ENCODE measurements around the gene TNRC6C.

TNRC6C gene

DNA sequence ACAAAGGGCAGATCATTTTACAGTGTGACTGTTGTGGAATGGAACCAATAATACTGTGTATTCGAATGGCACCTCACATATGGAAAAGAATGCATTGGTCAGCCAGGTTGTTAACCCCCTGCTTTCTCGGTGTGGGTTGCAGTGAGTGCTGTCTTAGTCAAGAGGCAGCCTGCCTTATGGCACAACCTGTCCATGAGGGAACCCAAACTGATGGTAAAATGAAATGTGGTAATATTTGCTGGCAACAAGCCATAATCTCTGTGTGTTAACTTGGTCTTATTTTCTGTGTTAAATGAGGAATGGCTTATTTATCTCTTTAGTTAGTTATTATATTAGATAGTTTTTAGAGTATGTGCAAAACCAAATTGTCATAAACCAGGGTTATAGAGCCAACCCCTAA lies 88.4 kb downstream of the TNRC6C start:
- ATAC-seq, result no peak
- no peak for TF ChIP-seq PPARA (CRISPR knock-in tag; IDR thresholded peaks at IDR 0.05; ENCODE audit: borderline replicate concordance)
- TF ChIP-seq RARB (CRISPR knock-in tag; IDR thresholded peaks at IDR 0.05), result no peak
- TF ChIP-seq, protein P1, sequence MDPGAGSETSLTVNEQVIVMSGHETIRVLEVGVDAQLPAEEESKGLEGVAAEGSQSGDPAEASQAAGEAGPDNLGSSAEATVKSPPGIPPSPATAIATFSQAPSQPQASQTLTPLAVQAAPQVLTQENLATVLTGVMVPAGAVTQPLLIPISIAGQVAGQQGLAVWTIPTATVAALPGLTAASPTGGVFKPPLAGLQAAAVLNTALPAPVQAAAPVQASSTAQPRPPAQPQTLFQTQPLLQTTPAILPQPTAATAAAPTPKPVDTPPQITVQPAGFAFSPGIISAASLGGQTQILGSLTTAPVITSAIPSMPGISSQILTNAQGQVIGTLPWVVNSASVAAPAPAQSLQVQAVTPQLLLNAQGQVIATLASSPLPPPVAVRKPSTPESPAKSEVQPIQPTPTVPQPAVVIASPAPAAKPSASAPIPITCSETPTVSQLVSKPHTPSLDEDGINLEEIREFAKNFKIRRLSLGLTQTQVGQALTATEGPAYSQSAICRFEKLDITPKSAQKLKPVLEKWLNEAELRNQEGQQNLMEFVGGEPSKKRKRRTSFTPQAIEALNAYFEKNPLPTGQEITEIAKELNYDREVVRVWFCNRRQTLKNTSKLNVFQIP (CRISPR knock-in tag; IDR thresholded peaks at IDR 0.05; ENCODE audit: borderline replicate concordance, low read depth), result no peak
- TF ChIP-seq ISL1 (CRISPR knock-in tag; IDR thresholded peaks at IDR 0.05), result no peak
- TF ChIP-seq ZNF8 (CRISPR knock-in tag; IDR thresholded peaks at IDR 0.05), result no peak
- TF ChIP-seq OSR1 (CRISPR knock-in tag; IDR thresholded peaks at IDR 0.05), result no peak
- TF ChIP-seq CSDC2 (CRISPR knock-in tag; IDR thresholded peaks at IDR 0.05), result no peak
- no peak for TF ChIP-seq ZFP3 (CRISPR knock-in tag; IDR thresholded peaks at IDR 0.05)
- no peak for TF ChIP-seq ZNF565 (CRISPR knock-in tag; conservative IDR thresholded peaks at IDR 0.05; ENCODE audit: low read depth)
- TF ChIP-seq, protein P2, sequence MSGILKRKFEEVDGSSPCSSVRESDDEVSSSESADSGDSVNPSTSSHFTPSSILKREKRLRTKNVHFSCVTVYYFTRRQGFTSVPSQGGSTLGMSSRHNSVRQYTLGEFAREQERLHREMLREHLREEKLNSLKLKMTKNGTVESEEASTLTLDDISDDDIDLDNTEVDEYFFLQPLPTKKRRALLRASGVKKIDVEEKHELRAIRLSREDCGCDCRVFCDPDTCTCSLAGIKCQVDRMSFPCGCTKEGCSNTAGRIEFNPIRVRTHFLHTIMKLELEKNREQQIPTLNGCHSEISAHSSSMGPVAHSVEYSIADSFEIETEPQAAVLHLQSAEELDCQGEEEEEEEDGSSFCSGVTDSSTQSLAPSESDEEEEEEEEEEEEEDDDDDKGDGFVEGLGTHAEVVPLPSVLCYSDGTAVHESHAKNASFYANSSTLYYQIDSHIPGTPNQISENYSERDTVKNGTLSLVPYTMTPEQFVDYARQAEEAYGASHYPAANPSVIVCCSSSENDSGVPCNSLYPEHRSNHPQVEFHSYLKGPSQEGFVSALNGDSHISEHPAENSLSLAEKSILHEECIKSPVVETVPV (CRISPR knock-in tag; IDR thresholded peaks at IDR 0.05), result no peak
- TF ChIP-seq ARNTL (CRISPR knock-in tag; IDR thresholded peaks at IDR 0.05; ENCODE audit: borderline replicate concordance, low read depth), result no peak
- TF ChIP-seq, protein P3, sequence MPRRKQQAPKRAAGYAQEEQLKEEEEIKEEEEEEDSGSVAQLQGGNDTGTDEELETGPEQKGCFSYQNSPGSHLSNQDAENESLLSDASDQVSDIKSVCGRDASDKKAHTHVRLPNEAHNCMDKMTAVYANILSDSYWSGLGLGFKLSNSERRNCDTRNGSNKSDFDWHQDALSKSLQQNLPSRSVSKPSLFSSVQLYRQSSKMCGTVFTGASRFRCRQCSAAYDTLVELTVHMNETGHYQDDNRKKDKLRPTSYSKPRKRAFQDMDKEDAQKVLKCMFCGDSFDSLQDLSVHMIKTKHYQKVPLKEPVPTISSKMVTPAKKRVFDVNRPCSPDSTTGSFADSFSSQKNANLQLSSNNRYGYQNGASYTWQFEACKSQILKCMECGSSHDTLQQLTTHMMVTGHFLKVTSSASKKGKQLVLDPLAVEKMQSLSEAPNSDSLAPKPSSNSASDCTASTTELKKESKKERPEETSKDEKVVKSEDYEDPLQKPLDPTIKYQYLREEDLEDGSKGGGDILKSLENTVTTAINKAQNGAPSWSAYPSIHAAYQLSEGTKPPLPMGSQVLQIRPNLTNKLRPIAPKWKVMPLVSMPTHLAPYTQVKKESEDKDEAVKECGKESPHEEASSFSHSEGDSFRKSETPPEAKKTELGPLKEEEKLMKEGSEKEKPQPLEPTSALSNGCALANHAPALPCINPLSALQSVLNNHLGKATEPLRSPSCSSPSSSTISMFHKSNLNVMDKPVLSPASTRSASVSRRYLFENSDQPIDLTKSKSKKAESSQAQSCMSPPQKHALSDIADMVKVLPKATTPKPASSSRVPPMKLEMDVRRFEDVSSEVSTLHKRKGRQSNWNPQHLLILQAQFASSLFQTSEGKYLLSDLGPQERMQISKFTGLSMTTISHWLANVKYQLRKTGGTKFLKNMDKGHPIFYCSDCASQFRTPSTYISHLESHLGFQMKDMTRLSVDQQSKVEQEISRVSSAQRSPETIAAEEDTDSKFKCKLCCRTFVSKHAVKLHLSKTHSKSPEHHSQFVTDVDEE (CRISPR knock-in tag; IDR thresholded peaks at IDR 0.05), result no peak

DNA sequence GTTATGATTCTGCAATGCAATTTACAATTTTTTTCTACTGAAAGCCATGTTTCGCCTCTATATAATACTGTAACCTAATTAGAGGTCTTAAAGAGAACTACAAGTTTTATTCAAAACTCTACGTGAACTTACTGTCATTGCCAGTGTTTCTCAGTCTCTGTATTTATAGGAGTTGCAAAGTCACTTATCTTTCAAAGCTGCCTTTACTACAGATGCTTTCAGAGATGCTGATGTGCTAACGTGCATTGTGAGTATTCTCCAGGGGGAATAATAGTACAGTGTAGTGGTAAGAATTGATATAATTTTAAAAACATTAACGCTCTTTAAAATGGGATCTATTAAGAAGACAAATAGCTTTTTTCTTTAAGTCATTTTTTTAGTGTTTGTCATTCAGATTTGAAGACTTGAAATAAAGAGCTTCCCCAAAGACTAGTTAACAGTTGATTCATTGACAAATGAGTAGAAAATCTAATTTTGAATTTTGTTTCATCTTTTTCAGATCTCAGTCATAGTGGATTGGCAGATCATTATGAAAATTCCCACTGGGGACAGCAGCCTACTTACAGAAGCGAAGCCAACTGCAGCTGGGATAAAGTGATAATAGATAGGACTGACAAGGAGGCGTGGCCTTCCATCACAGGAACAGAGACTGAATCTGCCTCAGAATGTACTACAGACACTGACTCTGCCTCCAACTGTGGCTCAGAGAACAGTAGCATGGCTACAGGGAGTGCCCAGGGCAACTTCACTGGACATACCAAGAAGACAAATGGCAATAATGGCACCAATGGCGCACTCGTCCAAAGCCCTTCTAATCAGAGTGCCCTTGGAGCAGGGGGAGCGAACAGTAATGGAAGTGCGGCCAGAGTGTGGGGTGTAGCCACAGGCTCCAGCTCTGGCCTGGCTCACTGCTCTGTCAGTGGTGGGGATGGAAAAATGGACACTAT lies 90.1 kb downstream of the TNRC6C start:
- TF ChIP-seq RARB (CRISPR knock-in tag; IDR thresholded peaks at IDR 0.05) (no peak), ZNF70 (CRISPR knock-in tag; IDR thresholded peaks at IDR 0.05) (no peak), CSDC2 (CRISPR knock-in tag; IDR thresholded peaks at IDR 0.05) (no peak), PPARA (CRISPR knock-in tag; IDR thresholded peaks at IDR 0.05; ENCODE audit: borderline replicate concordance) (no peak), GLIS3 (CRISPR knock-in tag; IDR thresholded peaks at IDR 0.05) (no peak), OSR1 (CRISPR knock-in tag; IDR thresholded peaks at IDR 0.05) (no peak)
- TF ChIP-seq, protein P3 (CRISPR knock-in tag; IDR thresholded peaks at IDR 0.05), result no peak

DNA sequence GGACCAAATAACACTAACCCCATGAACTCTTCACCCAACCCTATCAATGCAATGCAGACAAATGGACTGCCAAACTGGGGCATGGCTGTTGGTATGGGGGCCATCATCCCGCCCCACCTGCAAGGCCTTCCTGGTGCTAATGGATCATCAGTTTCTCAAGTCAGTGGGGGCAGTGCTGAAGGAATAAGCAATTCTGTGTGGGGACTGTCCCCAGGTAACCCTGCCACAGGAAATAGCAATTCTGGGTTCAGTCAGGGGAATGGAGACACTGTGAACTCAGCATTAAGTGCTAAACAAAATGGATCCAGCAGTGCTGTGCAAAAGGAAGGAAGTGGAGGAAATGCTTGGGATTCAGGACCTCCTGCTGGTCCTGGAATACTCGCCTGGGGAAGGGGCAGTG lies 91.1 kb downstream of the TNRC6C start:
- ATAC-seq, result no peak

More for the DNA sequence above, 90.1 kb downstream of the TNRC6C start:
- no peak for ATAC-seq

More for the DNA sequence above, 91.1 kb downstream of the TNRC6C start:
- no peak for TF ChIP-seq TCF4 (CRISPR knock-in tag; IDR thresholded peaks at IDR 0.05; ENCODE audit: borderline replicate concordance)
- TF ChIP-seq ESRRG (CRISPR knock-in tag; IDR thresholded peaks at IDR 0.05), result no peak
- TF ChIP-seq CSDC2 (CRISPR knock-in tag; IDR thresholded peaks at IDR 0.05), result no peak
- TF ChIP-seq, protein P4, sequence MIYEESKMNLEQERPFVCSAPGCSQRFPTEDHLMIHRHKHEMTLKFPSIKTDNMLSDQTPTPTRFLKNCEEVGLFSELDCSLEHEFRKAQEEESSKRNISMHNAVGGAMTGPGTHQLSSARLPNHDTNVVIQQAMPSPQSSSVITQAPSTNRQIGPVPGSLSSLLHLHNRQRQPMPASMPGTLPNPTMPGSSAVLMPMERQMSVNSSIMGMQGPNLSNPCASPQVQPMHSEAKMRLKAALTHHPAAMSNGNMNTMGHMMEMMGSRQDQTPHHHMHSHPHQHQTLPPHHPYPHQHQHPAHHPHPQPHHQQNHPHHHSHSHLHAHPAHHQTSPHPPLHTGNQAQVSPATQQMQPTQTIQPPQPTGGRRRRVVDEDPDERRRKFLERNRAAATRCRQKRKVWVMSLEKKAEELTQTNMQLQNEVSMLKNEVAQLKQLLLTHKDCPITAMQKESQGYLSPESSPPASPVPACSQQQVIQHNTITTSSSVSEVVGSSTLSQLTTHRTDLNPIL (CRISPR knock-in tag; IDR thresholded peaks at IDR 0.05; ENCODE audit: low read depth), result no peak

Data from SK-N-SH treated with all-trans-retinoic acid at 6 μM for 48 hours (cell line).